GM18511 (cell line): Measurements from ENCODE around the gene TTN.
"Not testable (repeated sequence)": the region's sequence is repeated elsewhere in the genome, so short reads cannot be mapped to it uniquely, and the experiment has no call there.

Source experiments
- ATAC-seq: cut with Tn5 transposase; IDR thresholded peaks from one replicate; pipeline ENCODE4 v1.9.1; 2021; ENCODE audit warnings: mild to moderate bottlenecking, moderate library complexity; ENCODE audit not compliant: unreplicated experiment

Gene TTN

DNA sequence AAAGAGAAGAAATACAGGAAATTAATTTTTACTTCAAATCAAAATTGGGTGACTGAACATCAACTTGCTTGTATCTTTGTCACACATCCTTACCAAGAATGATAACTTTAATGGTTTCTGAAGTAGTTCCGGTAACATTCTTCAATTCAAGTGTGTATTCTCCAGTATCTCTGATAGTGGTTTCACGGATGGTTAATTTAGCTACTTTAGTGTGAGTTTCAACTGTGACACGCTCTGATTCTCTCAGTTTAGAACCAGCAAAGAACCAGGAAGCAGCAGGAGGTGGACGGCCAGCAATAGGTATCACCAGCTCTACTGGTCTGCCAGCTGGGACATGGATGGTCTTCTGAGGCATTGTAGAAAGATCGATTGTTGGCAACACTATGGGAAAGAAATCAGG, 264.7 kb downstream of the TTN start:
- ATAC-seq: no peak

DNA sequence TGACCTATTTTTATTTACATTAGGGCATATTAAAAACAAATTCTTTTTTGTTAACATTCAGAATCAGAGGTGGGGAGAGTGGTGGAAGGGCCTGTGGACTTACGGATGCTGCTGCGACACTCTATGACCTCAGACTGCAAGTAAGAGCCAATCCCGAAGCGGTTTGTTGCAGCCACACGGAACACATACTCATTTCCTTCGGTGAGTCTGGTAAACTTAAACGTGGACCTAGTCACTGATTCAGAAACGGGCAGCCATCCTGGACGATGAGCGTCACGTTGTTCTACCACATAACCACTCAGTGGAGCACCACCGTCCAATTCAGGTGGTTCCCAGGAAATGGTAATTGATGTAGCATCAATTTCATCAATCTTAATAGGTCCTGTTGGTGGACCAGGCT, 265.1 kb downstream of the TTN start:
- no peak for ATAC-seq

DNA sequence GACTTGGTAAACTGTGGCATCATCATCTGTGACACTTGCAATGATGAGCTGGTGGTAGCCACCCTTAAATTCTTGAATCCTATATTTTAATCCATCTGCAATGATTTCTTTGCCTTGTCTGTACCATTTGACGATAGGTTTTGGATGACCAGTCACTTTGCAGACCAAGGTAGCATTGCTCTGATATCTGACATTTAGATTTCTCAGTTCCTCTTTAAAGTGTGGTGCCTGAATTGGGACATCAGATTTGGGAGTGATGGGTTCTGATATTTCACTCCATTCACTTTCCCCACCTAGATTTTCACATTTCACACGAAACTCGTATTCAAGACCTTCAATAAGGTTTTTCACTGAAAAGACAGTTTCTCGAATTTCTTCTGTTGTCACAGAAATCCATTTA, 271.2 kb downstream of the TTN start:
- no peak for ATAC-seq

DNA sequence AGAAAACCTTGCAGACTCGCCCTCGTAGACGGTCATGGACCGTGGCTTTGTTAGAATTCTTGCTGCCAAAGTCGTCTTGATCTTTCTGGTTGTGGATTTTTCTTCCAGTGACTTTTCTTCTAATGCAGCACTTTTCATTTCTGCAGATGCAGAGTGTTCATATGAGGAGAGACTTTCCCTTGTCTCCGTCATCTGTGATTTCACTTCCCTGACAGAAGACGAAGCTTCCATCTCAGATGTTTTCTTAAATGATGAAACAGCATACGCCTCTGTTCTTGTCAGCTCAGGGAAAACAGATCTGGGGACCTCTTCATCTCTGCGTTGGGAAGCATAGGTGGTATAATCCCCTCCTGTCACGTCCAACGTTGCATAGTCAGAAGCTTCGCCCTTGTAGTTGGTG, 276.1 kb downstream of the TTN start:
- ATAC-seq: no peak

DNA sequence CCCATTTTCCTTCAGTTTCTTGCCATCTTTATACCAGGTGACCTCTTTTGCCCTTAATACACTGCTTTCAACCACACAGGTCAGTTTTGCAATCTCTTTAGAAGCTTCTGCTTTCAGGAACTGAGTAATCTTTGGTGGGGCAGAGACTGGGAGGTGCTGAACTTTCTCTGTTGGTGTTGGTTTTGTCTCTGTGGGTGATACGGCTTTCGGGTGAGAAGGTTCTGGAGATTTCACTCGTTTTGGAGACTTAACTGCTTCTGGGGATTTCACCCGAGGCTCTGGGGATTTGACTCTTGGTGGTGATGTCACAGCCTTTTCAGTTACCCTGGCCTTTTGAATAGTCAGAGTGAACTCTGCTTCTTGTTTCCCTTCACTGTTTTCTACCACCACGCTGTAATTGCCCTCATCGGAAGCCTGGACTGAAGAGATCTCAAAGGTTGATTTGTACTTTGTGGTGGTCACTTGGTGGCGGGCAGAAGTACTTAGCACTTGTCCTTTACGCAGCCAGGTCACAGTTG, 276.5 kb downstream of the TTN start:
- ATAC-seq: peak; percentile 94

DNA sequence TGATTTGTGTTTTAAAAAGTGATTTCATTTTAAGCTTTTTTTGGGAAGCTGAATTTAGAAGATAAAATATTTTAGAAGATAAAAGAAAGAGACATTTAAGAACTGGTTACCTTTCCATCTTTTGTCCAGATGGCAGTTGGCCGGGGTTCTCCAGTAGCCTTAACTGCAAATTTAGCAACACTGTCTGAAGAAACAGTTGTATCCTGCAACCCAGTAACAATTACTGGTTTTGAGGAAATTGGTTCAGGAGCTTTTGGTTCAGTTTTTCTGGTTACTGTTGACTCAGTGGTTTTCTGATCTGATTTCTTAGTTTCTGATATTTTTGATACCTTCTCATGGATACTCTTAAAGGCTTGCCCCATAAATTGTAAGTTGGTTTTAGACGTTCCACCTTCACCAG, 277.1 kb downstream of the TTN start:
- ATAC-seq: no peak

DNA sequence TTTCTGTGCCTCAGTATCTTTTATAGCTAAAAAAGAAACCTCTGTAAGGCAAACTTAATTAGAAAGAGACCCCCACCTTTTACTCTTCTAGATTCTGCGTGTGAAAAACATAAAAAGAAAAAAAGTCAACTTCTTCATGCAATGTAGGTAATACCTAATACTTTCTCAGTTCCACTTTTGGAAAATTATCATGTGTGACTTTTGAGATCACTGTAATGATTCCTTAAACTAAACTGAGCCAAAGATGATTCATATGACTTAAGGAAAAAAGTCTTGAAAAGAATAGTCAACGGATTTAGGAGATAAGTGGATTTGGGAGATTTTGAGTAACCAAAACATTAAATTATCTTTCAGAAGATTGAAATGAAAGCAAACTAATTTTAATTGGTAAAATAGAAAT, 278.0 kb downstream of the TTN start:
- no peak for ATAC-seq

DNA sequence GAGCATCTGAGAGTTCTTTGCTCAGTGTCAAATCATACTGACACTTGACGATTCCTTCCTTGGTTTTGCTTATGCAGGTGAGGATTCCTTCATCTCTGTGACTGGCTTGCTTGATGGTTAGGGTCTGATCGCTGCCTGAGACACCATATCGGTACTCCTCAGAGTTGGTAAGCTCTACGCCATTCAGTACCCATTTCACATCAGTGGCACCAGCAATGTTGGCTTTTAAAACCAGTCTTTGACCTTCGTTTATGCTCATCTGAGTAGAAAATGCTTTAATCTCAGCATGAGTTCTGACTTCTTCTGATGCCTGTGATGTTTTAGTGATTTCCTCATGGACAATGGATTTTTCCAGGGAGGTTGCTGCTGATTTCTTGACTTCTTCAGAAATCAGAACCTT, 278.6 kb downstream of the TTN start:
- no peak for ATAC-seq

DNA sequence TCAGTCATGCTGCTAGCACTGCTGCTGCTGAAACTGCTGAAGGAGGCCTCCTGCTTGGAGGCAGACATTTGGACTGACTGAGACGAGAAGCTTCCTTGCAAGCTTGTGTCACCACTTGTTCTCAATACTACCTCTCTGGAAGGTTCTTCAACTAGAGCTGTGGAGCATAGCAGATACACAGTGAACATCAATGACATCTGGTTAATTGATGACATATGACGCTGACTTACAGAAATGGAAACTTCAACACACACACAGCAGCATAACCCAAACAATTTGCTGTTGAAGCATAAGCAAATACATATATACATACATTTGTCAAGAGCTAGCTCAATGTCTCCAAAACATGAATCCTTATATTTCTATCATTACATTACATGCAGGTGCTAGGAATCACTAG, 279.6 kb downstream of the TTN start:
- ATAC-seq: no peak

DNA sequence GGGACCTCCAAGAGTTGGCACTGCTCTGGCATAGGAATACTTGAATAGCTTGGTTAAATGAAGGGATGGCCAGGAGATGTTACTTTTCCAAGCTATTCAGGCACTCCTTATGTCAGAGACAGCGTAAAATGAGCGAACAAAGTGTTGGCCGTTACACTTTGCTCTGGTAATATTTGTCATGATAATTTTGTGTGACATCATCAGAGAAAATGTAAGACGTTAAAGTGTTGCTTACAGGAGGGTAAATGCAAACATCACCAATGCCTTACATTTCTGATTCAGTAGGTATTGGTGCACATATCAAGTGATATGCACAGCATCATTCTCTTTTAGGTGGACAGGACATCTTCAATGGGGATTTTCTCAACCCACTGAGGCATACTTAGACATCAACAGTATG, 281.0 kb downstream of the TTN start:
- no peak for ATAC-seq

DNA sequence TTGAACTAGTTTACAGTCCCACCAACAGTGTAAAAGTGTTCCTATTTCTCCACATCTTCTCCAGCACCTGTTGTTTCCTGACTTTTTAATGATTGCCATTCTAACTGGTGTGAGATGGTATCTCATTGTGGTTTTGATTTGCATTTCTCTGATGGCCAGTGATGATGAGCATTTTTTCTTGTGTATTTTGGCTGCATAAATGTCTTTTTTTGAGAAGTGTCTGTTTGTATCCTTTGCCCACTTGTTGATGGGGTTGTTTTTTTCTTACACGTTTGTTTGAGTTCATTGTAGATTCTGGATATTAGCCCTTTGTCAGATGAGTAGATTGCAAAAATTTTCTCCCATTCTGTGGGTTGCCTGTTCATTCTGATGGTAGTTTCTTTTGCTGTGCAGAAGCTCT, 281.8 kb downstream of the TTN start:
- not testable (repeated sequence) for ATAC-seq

DNA sequence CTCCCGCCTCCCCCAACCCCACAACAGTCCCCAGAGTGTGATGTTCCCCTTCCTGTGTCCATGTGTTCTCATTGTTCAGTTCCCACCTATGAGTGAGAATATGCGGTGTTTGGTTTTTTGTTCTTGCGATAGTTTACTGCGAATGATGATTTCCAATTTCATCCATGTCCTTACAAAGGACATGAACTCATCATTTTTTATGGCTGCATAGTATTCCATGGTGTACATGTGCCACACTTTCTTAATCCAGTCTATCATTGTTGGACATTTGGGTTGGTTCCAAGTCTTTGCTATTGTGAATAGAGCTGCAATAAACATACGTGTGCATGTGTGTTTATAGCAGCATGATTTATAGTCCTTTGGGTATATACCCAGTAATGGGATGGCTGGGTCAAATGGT, 282.2 kb downstream of the TTN start:
- ATAC-seq: not testable (repeated sequence)

DNA sequence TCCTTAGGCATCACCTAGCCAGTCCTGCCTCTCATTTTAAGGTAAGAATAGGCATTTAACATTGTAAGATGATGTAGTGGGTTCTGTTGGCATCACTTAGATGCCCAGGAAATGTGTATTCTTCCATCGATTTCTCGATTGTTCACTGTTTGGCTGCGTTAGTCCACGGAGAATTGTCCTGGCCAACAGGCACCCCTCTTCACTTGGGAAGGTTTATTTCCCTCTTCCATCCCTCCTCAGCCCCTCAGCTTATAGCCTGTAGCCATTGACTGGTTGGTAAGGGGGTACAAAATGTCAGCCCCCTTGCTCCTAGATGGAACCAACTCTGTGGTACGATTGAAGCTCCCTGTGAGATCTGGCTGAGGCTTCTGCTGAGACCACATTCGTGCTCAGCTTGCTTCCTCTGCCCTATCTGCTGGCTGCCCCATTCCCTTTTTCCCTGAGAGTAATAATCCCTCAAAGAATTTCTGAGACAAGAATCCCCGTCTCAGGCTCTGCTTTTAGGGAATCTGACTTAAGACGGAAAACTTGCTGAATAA, 283.6 kb downstream of the TTN start:
- ATAC-seq: peak; percentile 14

DNA sequence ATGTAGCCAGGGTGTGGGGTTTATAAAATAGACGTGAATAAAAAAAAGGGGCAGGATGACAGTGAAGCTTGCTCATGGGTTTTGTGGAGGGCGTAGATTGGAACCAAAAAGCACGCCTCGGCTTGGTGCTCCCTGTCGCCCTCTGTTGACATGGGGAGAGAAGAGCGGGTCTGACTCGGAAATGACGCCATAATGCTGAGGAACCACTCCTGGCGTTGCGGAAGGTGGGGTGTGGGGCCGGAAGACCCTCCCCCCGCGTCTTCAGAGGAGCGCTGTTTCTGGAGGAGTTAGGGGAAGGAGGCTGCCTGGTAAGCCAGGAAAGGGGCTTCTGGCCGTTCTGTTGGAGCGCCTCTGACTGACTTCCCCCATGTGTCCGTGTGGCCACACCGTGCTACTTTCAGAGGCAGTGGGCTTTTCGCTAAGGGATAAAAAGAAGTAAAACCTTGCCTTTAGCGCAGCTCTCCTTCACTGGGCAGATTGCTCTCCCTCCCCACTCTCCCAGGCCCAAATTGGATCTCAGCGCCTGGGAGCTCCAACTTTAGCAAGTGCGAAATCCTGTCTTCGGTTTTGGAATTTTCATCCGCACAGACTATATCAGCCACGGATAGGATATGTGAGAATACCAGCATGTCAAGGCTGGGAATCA, 284.1 kb downstream of the TTN start:
- ATAC-seq: peak; percentile 95

DNA sequence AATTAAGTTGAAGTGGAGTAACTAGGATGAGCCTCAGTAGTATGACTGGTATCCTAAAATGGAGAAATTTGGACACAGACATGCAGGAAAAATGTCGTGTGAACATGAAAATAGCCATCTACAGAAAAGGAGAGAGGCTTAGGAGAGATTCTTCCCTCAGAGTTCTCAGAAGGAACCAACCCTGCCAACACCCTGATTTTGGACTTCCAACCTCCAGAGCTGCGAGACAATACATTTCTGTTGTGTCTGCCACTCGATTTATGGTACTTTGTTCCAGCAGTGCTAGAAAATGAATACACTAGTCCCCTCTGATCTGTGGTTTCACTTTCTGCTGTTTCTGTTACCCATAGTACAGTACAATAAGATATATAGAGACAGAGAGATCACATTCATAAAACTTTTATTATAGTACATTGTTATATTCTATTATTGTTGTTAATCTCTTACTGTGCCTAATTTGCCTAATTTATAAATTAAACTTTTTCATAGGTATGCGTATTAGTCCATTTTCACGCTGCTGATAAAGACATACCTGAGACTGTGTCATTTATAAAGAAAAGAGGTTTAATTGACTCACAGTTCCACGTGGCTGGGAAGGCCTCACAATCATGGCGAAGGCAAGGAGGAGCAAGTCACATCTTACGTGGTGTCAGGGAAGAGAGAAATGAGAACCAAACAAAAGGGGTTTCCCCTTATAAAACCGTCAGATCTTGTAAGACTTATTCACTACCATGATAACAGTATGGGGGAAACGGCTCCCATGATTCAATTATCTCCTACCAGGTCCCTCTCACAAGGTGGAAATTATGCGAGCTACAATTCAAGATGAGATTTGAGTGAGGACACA, 285.7 kb downstream of the TTN start:
- ATAC-seq: no peak

DNA sequence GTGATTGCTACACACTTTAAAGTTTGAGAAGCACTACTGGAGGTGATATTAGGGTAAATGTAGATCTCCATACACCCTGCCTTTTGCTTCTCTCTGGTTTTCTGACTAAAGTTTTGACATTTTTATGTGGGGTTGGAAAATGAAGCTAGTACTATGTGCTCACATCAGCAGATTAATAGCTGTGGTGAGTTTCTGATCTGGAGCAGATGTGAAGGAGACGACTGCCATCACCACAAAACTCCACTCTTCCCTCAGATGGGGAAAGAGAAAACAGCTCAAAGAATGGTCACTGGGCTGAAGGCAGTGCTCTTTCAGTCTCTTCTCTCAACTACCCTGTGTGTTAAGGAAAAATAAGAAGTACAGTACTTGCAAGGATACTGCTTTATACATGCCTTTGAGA, 289.7 kb downstream of the TTN start:
- ATAC-seq: no peak

DNA sequence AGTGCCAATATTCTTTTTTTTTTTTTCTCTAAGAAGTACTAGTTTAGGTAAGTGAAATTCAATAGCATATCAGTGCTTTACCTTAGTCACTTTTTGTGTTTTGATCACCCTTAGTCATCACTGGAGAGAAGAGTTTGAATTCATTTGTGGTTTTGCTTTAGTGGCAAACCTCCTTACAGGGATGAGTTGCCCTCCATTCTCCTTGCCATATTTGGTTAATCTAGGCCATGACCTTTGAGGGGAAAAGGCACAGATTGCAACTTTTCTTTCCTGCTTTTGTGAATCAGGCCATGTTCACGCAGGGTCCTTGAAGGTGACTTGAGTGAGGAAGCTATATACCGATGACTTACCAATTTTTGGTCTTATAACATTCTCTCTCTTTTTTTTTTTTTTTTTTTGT, 292.6 kb downstream of the TTN start:
- ATAC-seq: peak; percentile 78

DNA sequence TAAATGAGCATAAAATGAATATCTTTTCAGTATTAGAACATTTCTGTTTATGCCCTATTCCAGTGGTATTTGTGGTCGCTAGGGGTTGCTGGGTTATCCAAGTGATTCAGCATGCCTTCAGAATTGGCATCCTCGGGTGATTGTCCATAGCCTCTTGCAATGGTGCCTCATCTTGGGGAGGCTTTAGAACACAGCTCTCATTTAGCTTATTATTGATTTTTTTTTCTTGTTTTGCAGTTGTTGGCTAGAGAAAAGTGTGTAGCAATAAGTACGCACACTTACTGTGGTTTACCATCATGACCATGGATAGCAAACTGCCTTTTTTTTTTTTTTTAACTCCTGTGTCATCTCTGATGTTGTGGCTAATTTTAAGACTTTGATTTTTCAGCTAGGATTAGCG, 293.3 kb downstream of the TTN start:
- ATAC-seq: no peak

DNA sequence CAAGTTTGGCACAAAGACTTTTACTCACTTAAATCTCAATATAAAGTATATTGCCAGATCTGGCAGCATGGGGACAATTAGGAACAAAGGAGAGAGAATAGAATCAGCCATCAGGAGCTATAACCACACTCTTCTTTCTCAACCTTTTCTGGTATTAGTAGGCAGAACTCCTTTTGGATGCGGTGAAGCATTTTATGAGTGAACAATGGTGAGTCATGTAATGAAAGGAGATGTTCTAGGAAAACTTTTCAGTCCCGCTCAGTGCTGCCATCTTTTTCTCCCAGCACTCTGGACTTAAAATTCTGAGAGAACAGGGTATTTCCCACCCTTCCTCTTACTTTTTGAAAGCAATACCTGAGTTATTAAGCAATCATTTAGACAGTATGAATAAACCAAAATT, 294.7 kb downstream of the TTN start:
- no peak for ATAC-seq

DNA sequence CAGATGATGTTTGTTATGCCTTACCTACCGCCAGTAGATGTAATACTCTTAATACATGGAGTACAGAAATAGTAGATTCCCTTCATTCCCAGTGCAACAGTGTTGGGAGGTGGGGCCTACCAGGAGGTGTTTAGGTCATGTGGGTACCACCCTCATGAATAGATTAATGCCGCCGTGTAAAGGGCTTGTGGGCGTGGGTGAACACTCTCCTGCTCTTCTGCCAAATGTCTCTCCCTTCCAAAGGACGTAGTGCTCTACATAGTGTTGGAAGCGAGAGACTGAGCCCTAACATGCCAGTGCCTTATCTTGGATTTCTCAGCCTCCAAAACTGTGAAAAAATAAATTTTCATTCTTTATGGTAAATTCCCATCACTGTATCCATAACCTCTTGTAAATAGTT, 296.8 kb downstream of the TTN start:
- ATAC-seq: no peak

DNA sequence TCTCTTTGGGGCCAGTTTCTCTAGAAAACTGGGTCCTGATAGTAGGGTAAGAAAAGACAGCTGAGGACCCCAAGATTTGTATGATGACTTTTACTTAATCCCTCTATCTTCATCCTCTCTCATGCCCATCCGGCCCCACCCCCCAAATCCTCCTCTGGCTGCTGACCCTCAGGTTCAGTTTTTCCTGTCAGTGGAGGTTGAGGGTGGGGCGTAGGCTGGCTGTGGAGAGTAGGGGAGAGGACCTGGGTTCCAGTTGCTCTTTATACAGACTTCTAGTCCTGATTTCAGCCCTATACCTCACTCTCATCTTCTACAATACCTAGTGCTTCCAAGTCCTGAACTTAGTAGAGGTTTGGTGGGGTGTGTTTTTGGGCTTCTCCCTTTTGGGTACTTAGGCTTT, 298.6 kb downstream of the TTN start:
- ATAC-seq: no peak

DNA sequence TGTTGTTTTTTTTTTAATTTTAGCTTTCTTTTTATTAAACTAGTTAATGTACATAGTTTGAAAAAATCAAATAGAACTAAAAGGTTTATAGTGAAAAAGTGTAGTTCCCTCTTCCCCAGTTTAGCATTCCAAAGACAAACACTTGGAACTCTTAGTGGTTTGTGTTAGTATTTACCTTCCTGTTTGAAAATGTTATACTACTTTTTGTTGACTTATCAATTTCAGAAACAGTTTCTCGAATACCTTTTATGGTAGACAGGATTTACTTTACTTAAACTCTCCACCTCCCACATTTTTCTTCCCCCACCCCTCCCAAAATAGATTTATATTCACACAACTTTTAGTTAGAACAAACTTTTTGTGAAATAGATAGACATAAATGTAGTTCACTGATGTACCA, 300.3 kb downstream of the TTN start:
- ATAC-seq: no peak
